KMS-11 (cell line): ENCODE measurements around the gene PCSK5.

Experiments
- H2AFZ ChIP-seq: fragments of 200-600 bp; sonication (generic); 2 replicates; pipeline ENCODE4 v1.6.1; 2016; ENCODE audit warnings: antibody characterized with exemption, mixed run types, low read depth
- H3K27ac ChIP-seq: fragments of 200-600 bp; sonication (generic); 2 replicates; pipeline ENCODE4 v1.6.1; 2016; ENCODE audit warnings: mild to moderate bottlenecking, mixed run types
- H3K27me3 ChIP-seq: fragments of 200-600 bp; sonication (generic); 2 replicates; pipeline ENCODE4 v1.6.1; 2017; ENCODE audit warnings: mild to moderate bottlenecking, low read depth, mixed run types, moderate library complexity; ENCODE audit not compliant: insufficient read depth
- H3K36me3 ChIP-seq: fragments of 200-600 bp; sonication (generic); 2 replicates; pipeline ENCODE4 v1.6.1; 2017; ENCODE audit warnings: mild to moderate bottlenecking, mixed run types; ENCODE audit not compliant: insufficient read depth
- H3K4me1 ChIP-seq: fragments of 200-600 bp; sonication (generic); 2 replicates; pipeline ENCODE4 v1.6.1; 2016; ENCODE audit warnings: mild to moderate bottlenecking, low read depth, mixed run types; ENCODE audit not compliant: poor library complexity, severe bottlenecking
- H3K4me2 ChIP-seq: fragments of 200-600 bp; sonication (generic); 2 replicates; pipeline ENCODE4 v1.7.0; 2016; ENCODE audit warnings: mild to moderate bottlenecking, mixed run types
- H3K4me3 ChIP-seq: fragments of 200-600 bp; sonication (generic); IDR thresholded peaks from 2 replicates; pipeline ENCODE4 v1.6.1; 2017; ENCODE audit warnings: low read depth, low read length, mixed read lengths; ENCODE audit not compliant: insufficient read depth
- H3K79me2 ChIP-seq: fragments of 200-600 bp; sonication (generic); 2 replicates; pipeline ENCODE4 v1.6.1; 2016; ENCODE audit warnings: low read depth, mixed run types; ENCODE audit not compliant: insufficient read depth
- H3K9ac ChIP-seq: fragments of 200-600 bp; sonication (generic); 2 replicates; pipeline ENCODE4 v1.6.1; 2016; ENCODE audit warnings: mild to moderate bottlenecking, mixed run types
- H4K20me1 ChIP-seq: fragments of 200-600 bp; sonication (generic); 2 replicates; pipeline ENCODE4 v1.6.1; 2016; ENCODE audit warnings: mild to moderate bottlenecking, mixed run types; ENCODE audit not compliant: insufficient read depth
- CTCF ChIP-seq: fragments of 200-600 bp; sonication (generic); conservative IDR thresholded peaks from 2 replicates; pipeline ENCODE4 v1.6.1; 2017; ENCODE audit warnings: low read depth, mild to moderate bottlenecking, antibody characterized with exemption, low read length, moderate library complexity, mixed read lengths

Gene PCSK5

GRCh38 chr9:76103531-76104315, 213.2 kb downstream of the PCSK5 start:
- Histone ChIP-seq H3K36me3 (no peaks in the 10 kb centered on the region), H3K4me3 (no peak overlapping the region), H3K27me3 (no peaks in the 10 kb centered on the region), H3K4me2 (no peak overlapping the region), H3K9ac (no peak overlapping the region), H3K79me2 (no peaks in the 10 kb centered on the region), H2AFZ (no peak overlapping the region), H3K4me1 (no peaks in the 10 kb centered on the region), H4K20me1 (no peaks in the 10 kb centered on the region), H3K27ac (no peak overlapping the region)
- TF ChIP-seq CTCF, result no peak

- H3K27me3 ChIP-seq, result no peaks in the 10 kb centered on the region
- H3K36me3 ChIP-seq, result no peaks in the 10 kb centered on the region
- TF ChIP-seq CTCF, result no peak
- no peak overlapping the region for H3K9ac ChIP-seq
- H3K4me3 ChIP-seq, result no peak overlapping the region
- H3K79me2 ChIP-seq, result no peaks in the 10 kb centered on the region
- no peak overlapping the region for H3K27ac ChIP-seq
- H2AFZ ChIP-seq, result no peak overlapping the region
- H3K4me2 ChIP-seq, result no peak overlapping the region
- H3K4me1 ChIP-seq, result peaks cover 15% of the 10 kb centered on the region
- no peaks in the 10 kb centered on the region for H4K20me1 ChIP-seq
These were observed 217.0 kb downstream of the PCSK5 start for GRCh38 chr9:76107482-76107881.

GRCh38 chr9:76109953-76110352, 219.5 kb downstream of the PCSK5 start:
- H3K4me1 ChIP-seq, result peaks cover 23% of the 10 kb centered on the region
- no peak overlapping the region for H3K4me2 ChIP-seq
- no peak overlapping the region for H3K4me3 ChIP-seq
- no peak for TF ChIP-seq CTCF
- H4K20me1 ChIP-seq, result no peaks in the 10 kb centered on the region
- no peaks in the 10 kb centered on the region for H3K27me3 ChIP-seq
- no peak overlapping the region for H3K27ac ChIP-seq
- H3K9ac ChIP-seq, result no peak overlapping the region
- H3K79me2 ChIP-seq, result no peaks in the 10 kb centered on the region
- no peak overlapping the region for H2AFZ ChIP-seq
- no peaks in the 10 kb centered on the region for H3K36me3 ChIP-seq

GRCh38 chr9:76112151-76112550, 221.7 kb downstream of the PCSK5 start:
- TF ChIP-seq CTCF, result no peak
- Histone ChIP-seq H3K4me3 (no peak overlapping the region), H3K79me2 (no peaks in the 10 kb centered on the region), H3K4me2 (peak overlapping the region; percentile 31), H3K36me3 (no peaks in the 10 kb centered on the region), H3K27me3 (no peaks in the 10 kb centered on the region), H3K9ac (no peak overlapping the region), H3K4me1 (peaks cover 23% of the 10 kb centered on the region), H4K20me1 (no peaks in the 10 kb centered on the region), H2AFZ (no peak overlapping the region), H3K27ac (no peak overlapping the region)
